ENCODE data around the gene IQSEC3.

DNA sequence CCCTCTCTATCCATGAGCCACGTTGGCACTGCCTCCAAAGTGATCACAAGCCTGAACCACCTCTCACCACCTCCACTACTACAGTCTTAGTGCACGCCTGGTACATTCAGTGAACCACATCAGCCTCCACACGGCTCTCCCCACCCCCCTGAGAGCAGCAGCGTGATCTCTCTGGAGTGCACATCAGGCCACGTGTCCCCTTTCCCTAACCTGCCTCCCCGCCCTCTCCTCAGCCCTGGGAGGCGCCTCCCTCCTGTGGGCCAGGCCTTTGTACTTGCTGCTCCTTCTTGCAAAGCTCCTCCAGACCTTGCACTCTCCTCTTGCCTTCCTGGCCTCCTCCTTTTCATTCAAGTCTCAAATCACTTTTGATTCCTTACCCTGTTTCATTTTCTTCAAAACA is 97.6 kb downstream of the IQSEC3 start:
- TF ChIP-seq, protein P1, sequence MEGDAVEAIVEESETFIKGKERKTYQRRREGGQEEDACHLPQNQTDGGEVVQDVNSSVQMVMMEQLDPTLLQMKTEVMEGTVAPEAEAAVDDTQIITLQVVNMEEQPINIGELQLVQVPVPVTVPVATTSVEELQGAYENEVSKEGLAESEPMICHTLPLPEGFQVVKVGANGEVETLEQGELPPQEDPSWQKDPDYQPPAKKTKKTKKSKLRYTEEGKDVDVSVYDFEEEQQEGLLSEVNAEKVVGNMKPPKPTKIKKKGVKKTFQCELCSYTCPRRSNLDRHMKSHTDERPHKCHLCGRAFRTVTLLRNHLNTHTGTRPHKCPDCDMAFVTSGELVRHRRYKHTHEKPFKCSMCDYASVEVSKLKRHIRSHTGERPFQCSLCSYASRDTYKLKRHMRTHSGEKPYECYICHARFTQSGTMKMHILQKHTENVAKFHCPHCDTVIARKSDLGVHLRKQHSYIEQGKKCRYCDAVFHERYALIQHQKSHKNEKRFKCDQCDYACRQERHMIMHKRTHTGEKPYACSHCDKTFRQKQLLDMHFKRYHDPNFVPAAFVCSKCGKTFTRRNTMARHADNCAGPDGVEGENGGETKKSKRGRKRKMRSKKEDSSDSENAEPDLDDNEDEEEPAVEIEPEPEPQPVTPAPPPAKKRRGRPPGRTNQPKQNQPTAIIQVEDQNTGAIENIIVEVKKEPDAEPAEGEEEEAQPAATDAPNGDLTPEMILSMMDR (IDR thresholded peaks at IDR 0.05), result no peak
- no peak for TF ChIP-seq POLR2A (IDR thresholded peaks at IDR 0.05)

All from upper lobe of left lung (tissue), 4 donors.